GM12891 (cell line): Measurements from ENCODE around the gene ZNF20.

ENCODE experiments used
- POLR2A ChIP-seq: IDR thresholded peaks from 2 replicates; pipeline ENCODE4 v1.6.1; 2011; ENCODE audit warnings: low read depth, low read length, control low read depth
- POLR2AphosphoS5 ChIP-seq: IDR thresholded peaks from 2 replicates; pipeline ENCODE4 v1.6.1; 2011; ENCODE audit warnings: low read depth, low read length, control low read depth
- POU2F2 ChIP-seq: IDR thresholded peaks from 2 replicates; pipeline ENCODE4 v1.6.1; 2011; ENCODE audit warnings: low read depth, mild to moderate bottlenecking, control low read depth, low read length, moderate library complexity
- SPI1 ChIP-seq: IDR thresholded peaks from 2 replicates; pipeline ENCODE4 v1.6.1; 2011; ENCODE audit warnings: low read depth, low read length, control low read depth

DNA sequence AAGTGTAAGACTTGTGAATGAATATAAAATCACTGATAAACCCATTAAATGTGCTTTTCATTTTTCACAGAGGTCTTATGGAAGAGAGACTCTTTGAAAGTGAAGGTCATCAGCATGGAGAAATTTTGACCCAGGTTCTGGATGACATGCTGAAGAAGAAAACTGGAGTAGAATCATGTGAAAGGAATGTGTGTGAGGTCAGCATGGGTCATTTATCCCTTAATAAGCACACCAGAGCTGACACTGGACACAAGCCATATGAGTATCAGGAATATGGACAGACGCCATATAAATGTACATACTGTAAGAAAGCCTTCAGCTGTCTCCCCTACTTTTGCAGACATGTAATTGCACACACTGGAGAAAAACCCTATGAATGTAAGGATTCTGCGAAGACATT lies 29.0 kb downstream of the ZNF20 start:
- TF ChIP-seq SPI1 (no peak), POLR2A (no peak), POLR2AphosphoS5 (no peak), POU2F2 (no peak)
